ENCODE results near the gene KCNMB2.

- no peak for TF ChIP-seq CTCF (optimal IDR thresholded peaks at IDR 0.05 in 1 of 3, IDR thresholded peaks at IDR 0.05 in 1 of 3, conservative IDR thresholded peaks at IDR 0.05 in 1 of 3; ENCODE audit: extremely low read depth in 1 of 3, insufficient read depth in 2 of 3, low read length in 3 of 3)
- no peak for TF ChIP-seq EZH2 (IDR thresholded peaks at IDR 0.05; ENCODE audit: low read length)
These were observed 44.5 kb upstream of the KCNMB2 start for GRCh38 chr3:178491751-178492150.

Measured in keratinocyte (primary cell).